Measurements from ENCODE around the gene SHISA9.

The SHISA9 gene

GRCh38 chr16:13070268-13070667, 168.9 kb downstream of the SHISA9 start:
- DNase-seq (ENCODE audit: low read depth, low spot score): no peak

- DNase-seq (ENCODE audit: low read depth, low spot score): no peak
These were observed 175.5 kb downstream of the SHISA9 start for GRCh38 chr16:13076878-13077277.

DNA sequence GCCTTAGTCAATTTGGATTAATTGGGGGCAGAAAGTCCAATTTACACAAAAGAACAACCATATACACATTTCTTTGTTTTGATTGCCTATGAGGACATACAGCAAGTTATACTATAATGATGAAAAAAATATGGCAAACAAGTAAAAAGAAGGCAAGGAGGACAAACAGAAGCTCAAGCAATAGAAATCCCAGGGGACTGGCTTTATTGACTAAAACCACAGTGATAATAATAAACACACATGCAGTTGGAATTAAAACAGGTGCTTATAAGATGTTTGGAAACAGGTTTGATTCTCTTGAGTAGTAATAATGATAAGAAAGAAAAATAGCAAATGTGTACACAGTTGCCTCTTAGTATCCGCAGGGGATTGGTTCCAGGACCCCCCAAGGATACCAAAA, 176.4 kb downstream of the SHISA9 start:
- DNase-seq (ENCODE audit: low read depth, low spot score): no peak

DNA sequence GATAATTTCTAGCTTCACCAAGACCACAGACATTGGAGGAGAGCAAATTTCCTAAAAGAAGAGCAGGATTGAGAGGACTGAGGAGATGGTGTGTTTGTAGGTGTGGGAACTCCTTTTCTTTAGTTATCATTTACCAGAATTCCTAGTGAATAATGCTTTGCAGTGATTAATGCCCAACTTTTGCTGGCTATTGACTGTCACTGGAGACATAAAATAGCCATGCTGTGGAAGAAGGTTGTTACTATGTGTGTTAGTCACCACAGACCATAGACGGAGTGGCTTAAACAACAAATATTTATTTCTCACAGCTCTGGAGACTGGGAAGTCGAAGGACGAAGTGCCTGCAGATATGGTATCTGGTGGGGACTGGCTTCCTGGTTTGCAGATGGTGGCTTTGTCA, 179.1 kb downstream of the SHISA9 start:
- no peak for DNase-seq (ENCODE audit: low read depth, low spot score)

- DNase-seq (ENCODE audit: low read depth, low spot score): no peak
These were observed 180.5 kb downstream of the SHISA9 start for GRCh38 chr16:13081825-13082331.

DNA sequence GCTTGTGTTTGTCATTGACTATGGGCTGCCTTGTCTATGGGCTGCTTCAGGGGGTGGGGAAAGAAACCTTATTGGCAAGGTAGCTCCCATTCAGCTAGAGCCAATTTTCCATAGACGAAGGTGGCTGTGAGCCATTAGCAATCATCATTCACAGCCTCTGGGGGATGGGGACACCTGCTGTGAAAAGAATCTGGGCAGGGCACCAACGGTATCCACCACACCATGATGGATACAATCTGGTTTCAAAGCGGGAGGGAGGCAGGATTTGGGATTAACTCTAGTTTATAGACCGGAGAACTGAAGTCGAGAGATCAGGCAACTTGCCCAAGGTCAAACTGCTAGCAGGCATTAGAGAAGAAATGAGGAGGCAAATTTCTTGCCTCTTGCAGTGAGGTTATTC, 182.3 kb downstream of the SHISA9 start:
- DNase-seq (ENCODE audit: low read depth, low spot score): no peak

- DNase-seq (ENCODE audit: low read depth, low spot score): no peak
These were observed 182.9 kb downstream of the SHISA9 start for GRCh38 chr16:13084331-13084730.

DNA sequence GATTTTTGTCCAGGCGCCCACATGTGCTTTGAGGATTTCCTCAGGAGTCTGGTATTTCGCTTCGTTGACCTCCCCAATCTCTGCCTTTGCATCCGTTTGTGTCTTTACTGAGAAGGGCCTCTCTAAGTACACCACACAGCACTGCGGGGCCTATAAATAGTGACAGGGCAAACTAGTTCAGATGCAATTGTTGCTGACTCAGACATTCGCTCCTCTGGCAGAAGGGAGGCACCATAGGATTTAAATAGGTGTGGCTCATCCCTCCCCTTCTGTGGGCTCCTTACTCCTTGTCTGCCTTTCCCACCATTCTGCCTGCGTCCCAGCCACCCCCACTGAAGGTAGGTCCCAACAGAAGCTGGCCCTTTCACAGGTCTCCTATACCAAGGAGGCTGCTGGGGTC, 192.3 kb downstream of the SHISA9 start:
- DNase-seq (ENCODE audit: low read depth, low spot score): no peak

DNA sequence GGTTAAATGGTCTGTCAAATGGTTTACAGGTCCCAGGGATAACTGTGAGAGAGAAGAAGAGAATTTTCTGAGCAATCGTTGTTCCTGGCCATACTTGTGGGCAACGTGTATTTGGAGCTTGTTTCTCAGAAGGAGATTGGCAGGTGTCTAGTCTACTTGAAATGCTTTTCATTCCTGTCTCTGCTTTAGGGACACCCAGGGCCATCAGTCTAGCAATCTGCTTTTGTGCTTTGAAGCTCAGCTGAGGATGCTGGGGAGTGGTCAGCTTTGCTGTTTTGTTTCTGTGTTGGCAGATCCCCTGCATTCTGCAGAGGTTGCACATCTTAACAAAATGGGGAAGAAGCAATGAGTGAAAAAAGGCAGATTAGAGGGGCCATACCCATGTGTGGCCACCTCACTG, 193.7 kb downstream of the SHISA9 start:
- DNase-seq (ENCODE audit: low read depth, low spot score): no peak

- DNase-seq (ENCODE audit: low read depth, low spot score): no peak
These were observed 197.1 kb downstream of the SHISA9 start for GRCh38 chr16:13098536-13098935.

DNA sequence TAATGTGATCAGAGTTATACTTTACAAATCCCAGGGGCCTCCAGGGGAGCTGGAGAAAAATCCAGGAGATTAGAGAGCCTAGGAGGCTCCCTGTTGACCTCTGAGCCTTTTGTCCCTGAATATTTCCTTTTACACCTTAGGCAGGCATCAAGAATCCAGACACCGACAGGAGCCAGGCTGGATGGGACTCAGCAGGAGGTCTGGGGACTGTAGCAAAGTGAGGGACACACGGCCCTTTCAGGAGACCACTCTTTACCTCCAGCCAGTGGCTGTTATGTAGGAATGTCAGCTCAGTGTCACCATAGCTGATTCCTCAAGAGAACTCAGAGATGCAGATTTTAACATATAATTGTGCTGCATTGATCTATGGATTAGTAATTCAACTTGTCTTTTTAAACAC, 198.4 kb downstream of the SHISA9 start:
- DNase-seq (ENCODE audit: low read depth, low spot score): no peak

DNA sequence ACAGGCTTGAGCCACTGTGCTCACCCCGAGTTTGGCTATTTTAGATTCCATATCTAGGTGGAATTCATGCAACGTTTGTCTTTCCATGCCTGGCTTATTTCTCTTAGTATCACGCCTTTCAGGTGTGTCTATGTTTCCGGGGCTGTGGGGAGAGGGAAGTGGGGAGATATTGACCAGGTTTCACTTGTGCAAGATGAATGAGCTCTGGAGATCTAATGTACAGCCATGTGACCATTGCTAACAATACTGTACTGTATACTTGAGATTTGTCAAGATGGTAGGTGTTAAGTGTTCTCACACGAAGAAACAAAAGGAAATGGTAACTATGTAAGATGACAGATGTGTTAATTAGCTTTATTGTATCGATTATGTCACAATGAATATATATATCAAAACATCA, 199.6 kb downstream of the SHISA9 start:
- DNase-seq (ENCODE audit: low read depth, low spot score): no peak

DNA sequence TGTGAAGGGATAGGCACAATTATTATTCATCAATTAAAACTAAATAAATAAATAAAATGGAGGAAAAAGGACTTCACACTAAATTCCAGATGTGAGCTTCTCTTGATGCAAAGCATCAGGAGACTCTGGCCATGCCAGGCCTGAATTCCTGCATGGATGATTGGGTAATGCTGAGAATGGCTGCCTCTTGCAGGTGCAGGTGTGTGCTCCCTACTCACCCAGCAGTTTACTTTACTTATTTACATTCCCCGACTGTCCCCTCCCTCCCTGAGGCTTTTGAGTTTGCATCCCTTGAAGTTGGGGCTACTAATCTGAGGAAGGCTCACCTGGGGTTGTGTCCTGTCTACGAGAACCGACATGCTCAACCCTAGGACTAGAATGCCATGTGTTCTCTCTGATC, 200.4 kb downstream of the SHISA9 start:
- DNase-seq (ENCODE audit: low read depth, low spot score): no peak

GRCh38 chr16:13102401-13102800, 201.0 kb downstream of the SHISA9 start:
- DNase-seq (ENCODE audit: low read depth, low spot score): no peak

DNA sequence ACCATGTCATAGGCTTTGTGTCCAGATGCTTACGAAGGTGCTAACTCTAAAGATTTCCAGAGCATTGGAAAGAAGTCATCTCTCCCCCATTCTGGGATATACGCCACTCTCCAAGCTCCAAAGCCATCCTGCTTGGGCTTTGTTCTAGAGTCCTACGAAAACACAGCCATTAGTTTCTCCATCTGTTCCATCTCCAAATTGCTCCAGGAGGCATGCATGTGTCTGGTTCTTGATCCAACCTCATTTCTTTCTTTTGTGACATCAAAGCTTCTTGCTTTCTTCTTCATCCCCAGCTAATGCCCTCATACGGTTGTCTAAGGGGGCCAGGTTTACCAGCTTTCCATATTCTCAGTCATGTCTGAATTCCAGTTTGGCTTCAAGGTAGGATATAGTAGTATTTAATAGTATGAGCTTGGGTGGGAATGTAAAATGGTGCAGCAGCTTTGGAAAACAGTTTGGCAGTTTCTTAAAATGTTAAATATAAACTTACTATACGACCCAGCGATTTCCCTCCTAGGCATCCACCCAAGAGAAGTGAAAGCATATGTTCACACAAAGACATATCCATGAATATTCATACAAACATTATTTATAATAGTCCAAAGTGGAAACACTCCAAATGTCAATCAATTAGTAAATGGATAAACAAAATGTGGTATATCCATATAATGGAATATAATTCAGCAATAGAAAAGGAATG, 202.6 kb downstream of the SHISA9 start:
- no peak for DNase-seq (ENCODE audit: low read depth, low spot score)

- no peak for DNase-seq (ENCODE audit: low read depth, low spot score)
These were observed 203.4 kb downstream of the SHISA9 start for GRCh38 chr16:13104772-13105171.

- DNase-seq (ENCODE audit: low read depth, low spot score): no peak
These were observed 204.0 kb downstream of the SHISA9 start for GRCh38 chr16:13105427-13105826.

- DNase-seq (ENCODE audit: low read depth, low spot score): no peak
These were observed 205.1 kb downstream of the SHISA9 start for GRCh38 chr16:13106464-13106863.

DNA sequence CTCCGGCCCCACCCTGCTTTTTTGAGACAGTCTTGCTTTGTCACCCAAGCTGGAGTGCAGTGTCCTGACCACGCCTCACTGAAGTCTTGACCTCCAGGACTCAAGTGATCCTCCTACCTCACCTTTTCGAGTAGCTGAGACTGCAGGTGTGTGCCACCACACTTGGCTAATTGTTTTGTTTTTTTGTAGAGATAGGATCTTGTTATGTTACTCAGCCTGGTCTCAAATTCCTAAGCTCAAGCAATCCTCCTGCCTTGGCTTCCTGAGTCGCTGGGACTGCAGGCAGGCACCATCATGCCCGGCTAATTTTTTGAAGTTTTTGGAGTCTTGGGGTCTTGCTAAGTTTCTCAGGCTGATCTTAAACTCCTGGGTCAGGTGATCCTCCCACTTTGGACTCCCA, 206.7 kb downstream of the SHISA9 start:
- DNase-seq (ENCODE audit: low read depth, low spot score): no peak

DNA sequence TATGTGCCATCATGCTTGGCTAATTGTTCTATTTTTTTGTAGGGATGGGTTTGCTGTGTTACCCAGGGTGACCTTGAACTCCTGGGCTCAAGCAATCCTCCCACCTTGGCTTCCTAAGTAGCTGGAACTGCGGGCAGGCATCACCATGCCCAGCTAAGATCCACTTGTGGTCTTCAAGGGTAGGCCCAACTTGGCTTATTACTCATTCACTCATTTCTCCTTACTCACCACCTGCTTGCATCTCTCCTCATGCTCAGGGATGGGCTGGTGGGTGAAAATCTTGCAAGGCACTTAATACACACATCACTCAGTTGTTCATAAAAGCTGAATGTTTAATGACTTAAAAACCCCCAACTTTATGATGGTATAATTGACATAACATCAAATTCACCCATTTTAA, 207.8 kb downstream of the SHISA9 start:
- DNase-seq (ENCODE audit: low read depth, low spot score): no peak

DNA sequence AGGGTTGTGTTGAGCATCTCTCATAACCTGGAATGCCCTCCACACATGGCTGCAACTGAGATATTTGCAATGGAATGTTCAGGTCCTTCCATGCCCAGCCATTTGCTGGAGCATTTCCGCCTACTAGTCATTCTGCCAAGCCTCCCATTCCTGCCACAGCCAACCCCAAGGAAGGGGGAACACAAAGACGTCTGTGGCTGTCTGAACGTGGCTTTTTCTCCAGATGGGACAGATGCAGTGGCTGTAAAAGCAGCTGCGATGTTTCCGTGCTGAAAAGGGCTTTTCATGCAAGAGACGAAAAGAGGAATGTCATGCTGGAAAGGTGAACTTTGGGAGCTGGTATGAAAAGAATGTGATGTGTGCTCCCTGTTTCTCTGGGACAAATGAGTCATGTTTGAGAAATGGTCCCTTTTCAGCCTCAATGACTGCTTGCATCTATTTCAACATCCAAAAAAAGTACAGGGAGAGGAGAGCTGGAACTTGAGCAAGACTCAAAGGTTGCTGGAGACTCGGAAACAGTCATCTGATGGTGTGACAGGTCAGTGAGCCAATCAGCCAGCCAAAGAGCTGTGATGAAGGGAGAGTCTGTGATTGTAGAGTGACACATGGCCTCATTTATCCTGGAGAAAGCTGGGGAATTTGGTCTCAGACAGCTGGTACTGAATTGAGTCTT, 208.9 kb downstream of the SHISA9 start:
- DNase-seq (ENCODE audit: low read depth, low spot score): no peak

DNA sequence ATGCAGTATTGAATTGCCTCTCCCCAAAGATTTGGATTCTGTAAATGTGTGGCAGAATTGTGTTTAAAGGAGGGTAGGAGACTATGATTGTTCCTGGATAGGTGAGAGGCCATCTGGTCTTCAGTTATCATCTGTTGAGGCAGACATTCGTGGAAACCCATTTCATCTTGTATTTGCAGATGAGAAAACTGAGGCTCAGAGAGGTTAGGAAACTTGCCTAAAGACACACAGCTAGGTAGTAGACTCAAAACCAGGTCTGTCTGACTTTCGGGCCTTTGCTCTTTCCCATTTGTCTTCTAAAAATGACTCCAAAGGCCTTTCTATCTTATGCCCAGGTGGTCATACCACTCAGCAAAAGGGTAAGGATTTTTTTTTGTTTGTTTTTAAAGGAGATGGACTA, 210.3 kb downstream of the SHISA9 start:
- DNase-seq (ENCODE audit: low read depth, low spot score): no peak

- no peak for DNase-seq (ENCODE audit: low read depth, low spot score)
These were observed 212.3 kb downstream of the SHISA9 start for GRCh38 chr16:13113741-13114140.

Data from smooth muscle cell of the brain vasculature (primary cell).